GM19023 (cell line): ENCODE results near the gene HNF1B.
"Not testable (repeated sequence)": the region's sequence is repeated elsewhere in the genome, so short reads cannot be mapped to it uniquely, and the experiment has no call there.

Experiments
- ATAC-seq: cut with Tn5 transposase; IDR thresholded peaks from one replicate; pipeline ENCODE4 v1.9.1; 2021; ENCODE audit warnings: mild to moderate bottlenecking, moderate library complexity; ENCODE audit not compliant: unreplicated experiment

Gene HNF1B

DNA sequence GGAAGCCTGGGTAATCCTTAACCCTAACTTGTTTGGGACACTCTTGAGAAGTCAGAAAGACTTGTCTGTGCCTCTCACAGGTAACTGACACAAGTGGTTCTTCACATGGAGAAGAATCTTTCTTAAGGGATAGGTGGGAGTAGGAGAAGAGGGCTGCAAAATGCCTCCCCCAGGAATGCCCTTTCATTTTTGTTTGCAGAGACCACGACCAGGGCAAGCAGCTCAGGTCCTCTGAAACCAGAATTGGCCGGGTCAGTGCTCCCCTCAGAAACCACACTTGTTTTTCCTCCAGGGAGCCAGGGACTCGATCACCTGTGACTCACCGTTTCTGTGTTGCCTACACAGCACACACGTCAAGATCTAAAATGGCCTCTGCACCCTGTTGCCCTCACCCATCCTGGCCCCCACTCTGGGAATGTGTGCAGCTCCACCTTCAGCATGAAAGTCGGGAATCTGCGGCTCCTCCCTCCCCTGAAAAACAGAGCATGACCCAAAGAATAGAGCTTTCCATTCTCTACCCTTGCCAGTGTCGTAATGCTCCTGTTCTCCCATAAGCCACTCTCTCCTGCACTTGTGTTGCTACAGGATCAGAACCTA lies 36.1 kb downstream of the HNF1B start:
- ATAC-seq = no peak

DNA sequence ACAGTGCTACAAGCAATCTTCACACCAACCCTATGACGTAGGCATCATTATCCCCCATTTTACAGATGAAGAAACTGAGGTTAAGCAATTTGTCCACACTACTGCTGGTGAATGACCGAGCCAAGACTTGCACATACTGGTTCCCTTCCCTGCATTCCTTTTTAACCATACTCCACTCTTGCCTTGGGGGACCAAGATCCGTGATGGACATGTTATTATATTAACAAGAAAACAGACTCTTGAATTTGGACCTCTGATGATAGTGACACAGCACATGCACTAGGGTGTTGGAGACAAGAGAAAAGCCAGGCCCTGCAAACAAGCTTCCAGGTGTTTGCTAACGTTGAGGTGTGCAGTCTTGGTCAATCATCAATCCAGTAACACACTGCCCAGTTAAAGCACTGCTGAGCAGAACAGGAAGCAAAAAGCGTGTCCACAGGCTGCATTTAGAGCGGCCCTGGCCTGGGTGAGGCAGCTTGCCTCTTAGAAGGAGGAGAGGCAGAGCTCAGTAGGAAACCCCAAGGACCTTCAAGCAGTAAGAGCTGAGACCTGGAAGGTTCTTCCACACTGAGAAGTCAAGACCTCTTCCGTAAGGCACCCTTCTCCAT lies 36.7 kb downstream of the HNF1B start:
- no peak for ATAC-seq

DNA sequence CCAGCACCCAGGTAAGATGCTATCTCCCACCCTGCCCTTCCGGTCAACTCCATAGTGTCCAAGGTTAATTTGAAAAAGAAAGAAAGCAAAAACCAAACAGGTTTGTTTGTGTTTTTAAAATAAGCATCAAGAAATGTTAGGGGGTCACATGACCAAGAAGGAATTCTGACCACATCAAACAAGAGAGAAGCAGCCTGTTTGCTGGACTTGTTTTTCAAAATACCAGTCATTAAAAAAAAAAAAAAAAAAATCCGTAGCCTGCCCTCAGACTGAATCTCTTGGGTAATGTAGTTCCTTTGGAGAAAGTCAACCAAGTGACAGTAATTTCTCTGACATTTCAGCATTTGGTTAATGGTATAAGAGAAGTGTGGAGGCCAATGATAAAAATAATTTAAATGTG lies 38.4 kb downstream of the HNF1B start:
- ATAC-seq = no peak

DNA sequence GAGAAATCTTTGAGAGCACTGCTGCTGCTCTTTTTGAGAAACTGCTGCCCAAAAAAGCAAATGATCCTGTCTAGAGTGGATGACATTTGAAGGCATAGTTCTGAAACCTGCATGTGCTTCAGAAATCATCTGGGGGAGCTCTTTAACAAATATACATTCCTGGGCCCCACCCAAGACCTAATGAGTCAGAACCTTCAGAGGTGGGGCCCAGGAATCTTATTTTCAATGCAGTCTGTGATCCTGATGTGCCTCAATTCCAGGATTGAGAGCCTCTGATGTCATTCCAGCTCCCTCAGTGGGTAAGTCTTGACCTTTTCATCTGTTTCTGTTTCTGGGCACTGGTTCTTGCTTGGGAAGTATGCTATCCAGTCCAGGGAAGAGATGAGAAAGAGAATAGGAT lies 42.3 kb downstream of the HNF1B start:
- ATAC-seq = no peak

DNA sequence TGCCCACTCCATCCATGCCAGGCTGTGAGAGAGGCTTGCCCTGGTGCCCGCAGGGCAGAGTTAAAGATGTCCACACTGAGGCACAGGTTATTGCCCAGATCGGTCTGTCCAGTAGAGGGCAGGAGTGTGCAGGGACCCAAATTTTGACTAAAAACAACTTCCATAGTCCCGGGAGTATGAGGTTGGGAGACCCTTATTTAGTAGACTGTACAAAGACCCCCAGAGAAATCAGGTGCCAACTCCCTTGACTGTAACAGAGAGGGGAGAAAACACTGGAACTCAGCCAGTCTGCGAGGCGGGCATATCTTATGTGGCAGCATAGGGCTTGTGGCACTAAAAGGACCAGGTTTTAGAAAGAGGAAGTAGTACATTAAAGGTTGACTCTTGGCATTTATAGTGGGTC lies 43.4 kb downstream of the HNF1B start:
- ATAC-seq = no peak

DNA sequence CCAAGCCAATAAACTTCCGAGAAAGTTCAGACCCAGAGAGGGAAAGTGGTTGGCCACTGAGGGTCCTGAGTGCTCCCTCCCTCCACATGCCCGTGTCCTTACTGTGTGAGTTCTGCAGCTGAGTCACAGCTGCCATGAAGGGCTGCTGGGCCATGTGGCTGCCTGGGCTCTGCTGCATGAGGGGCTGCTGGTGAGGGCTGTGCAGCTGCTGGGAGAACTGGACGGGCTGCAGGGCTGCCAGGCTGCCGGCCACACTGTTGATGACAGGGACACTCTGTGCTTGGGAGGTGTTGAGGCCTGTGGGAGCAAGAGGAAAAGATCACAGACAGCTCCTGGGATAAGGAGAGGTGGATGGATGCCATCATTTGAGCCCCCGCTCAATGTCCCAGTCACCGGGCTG lies 44.0 kb downstream of the HNF1B start:
- ATAC-seq = no peak

DNA sequence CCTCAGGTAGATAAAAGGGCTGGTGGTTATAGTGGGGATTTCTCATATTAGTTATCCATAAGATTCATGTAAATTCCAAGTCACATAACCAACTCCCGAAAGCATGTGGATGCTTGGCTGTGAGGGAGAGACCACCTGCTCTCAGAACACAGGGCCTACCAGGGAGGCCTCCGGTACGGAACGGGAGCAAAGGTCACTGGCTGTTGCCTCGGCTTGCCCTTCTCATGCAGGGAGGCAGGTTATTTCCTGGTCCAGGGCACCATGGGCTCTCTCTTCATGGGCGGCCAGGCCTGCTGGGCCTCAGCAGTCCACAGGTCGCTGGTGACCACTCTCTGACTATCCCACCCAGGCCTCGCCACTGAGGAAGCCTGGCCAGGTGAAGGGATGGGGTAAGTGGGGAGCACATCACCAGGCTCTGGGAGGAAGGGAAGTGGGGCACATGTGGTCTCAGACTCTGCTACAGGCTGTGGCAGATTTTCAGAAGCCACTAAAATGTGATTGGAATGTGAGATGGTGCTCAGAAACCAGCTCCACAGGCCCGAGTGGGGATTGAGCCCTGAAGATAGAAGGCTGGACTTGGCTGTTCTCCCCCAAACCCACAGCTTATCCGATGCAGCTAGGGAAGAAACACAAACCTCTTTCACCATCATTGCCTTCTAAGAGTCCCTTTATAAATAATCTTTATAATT lies 45.4 kb downstream of the HNF1B start:
- ATAC-seq = no peak

DNA sequence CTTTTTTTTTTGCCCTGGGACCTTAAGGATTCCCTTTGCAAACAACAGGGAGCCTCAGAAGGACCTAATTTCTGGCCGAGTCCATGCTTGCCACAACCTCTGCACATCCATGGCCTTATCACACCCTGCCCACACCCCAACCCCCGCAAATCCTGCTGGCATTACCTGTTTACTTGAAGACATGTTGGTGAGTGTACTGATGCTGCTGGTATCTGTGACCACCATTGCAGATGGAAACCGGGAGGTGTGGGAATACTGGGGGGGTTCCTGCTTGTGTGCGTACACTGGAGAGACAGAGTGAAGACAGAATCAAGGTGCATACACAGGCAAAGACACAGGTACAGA lies 46.0 kb downstream of the HNF1B start:
- no peak for ATAC-seq

DNA sequence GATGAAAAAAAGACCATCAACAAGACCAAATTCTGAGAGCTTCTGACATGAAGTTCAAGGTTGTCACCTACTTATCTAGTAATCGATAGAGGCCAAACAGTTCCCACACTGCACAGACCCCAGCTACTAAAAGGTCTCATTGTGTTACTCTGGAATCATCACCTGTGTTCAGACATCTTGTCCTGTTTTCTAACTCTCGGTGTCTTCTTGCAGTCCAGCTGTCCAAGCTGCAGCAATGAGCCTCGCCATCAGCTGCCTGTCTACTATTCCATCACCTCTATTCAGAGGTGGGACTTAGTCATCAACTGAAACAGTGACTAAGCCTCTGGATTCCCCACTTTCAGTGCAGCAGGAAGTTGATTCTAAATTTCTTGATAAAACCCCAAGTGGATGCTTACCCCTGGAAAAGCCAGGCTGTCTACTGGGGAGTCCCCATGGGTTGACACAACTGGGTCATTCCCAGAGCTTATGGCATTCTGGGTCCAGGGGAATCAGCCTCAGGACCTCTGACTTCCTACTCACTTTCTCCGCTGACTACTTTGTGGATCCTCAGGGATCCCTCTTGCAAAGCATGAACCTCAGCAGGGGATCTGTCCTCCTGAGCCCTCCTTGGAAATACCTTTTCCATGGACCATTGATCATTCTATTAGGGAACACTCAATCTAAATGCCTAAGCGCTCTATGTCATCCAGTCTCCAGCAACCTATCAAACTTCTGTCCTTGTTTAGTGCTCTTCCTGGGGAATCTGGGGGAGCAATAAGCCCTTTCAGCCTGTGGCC lies 46.5 kb downstream of the HNF1B start:
- no peak for ATAC-seq

DNA sequence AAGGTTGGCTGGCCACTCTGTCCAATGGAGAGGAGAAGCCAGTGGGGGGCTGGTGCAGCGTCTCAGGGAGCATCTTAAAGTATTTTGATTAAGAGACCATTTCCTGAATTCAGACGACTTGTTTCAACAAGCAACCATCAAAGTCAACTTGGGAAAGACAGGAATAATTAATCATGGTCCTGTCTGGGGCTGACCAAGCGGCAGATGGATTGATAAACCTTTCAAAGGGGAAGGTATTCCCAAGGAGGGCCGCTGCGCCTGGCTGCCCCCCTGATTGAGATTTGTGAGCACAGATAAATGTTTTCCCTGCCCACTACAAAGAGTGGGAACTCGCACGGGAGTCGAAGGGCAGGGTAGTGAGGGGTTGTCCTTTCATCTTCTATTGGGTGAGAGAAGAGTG lies 47.5 kb downstream of the HNF1B start:
- ATAC-seq = no peak

DNA sequence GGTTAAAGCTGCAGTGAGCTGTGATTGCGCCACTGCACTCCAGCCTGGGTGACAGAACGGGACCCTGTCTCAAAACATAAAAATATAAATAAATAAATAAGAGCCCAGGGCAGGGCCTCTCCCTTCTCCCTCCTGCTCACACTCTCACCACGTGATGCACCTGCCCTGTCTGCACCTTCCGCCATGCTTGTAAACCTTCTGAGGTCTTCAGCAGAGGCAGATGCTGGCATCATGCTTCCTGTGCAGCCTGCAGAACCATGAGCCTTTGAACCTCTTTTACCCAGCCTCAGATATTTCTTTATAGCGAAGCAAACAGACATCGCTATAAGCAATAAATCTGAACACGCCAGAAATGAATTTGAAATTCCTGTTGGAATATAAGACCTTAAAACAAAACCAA lies 48.5 kb downstream of the HNF1B start:
- no peak for ATAC-seq

DNA sequence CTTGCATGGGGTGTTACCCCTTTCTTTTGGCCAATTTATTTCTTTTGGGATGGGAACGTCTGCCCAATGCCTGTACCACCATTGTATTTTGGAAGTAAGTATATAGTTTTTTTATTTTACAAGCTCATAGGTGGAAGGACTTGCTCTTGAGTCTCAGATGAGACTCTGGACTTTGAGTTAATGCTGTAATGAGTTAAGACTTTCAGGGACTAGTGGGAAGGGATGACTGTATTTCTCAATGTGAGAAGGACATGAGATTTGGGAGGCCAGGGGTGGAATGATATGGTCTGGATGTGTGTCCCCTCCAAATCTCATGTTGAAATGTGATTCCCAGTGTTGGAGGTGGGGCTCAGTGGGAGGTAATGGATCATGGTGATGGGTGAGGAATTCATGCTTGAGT lies 49.1 kb downstream of the HNF1B start:
- ATAC-seq = no peak

DNA sequence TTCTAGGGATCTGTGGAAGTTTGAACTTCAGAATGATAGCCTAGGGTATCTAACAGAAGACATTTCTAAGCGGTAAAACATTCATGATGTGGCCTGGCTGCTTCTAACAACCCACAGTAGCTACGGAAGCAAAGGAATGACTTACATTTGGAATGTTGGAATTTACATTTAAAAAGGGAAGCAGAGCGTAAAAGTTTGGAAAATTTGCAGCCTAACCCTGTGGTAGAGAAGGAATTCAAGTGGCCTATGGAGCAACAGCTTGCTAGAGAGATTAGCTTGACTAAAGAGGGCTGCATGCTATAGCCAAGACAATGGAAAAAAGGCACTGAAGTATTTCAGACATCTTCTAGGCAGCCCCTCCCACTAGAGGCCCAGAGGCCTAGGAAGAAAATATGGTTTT lies 50.1 kb downstream of the HNF1B start:
- no peak for ATAC-seq

DNA sequence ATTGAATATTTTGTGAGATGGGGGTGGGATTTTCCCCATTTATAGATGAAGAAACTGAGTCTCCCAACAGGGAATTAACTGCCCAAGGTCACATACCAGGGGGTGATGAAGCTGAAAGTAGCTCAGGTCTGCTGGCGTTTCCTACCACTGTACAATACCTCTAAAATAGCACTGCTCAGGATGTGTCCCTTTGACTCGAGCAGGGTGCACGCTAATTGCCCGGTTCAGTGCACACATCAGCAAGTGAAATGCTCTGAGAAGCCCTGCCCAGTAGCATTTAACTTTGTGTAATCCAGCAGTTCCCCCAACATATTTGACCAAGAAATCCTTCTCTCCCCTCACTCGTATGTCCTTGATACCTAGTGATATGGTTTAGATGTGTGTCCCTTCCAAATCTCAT lies 51.5 kb downstream of the HNF1B start:
- no peak for ATAC-seq

DNA sequence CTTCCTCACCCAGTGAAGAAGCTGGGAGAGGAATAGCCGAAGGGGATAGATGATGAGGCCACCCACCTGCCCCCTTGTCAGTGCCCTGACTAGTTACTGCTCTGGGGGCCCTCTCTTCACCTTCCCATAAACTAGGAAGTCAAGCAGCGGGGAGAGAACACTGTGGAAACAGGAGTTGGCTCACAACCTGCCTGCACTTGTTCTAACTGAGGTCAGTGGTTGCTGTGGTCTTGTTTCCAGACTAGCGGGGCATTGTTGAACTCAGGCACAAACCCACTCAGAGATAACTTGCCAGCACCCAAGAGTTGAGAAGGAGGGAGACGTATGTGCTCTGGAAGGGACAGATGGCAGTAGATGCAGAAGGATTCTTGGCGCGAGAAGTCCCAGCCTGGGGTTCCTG lies 53.1 kb downstream of the HNF1B start:
- ATAC-seq = no peak

DNA sequence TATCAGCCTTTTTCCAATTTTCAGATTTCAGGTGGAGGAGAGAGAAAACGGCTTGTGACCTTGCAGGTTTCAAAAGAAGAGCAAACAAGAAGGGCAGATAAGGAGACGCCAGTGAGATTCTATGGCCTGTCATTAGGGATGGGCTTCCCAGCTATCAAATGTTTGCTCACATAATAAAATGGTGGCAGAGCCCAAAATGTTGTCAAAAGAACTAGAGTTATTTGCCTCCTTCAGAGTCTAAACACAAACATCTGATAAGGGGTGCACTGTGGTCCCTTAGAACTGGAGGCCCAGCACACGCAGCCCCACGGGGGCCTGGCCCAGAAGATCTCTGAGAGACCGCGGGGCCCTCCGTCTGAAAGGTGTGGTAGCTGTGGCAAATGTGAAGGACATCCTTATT lies 55.5 kb downstream of the HNF1B start:
- ATAC-seq = no peak

DNA sequence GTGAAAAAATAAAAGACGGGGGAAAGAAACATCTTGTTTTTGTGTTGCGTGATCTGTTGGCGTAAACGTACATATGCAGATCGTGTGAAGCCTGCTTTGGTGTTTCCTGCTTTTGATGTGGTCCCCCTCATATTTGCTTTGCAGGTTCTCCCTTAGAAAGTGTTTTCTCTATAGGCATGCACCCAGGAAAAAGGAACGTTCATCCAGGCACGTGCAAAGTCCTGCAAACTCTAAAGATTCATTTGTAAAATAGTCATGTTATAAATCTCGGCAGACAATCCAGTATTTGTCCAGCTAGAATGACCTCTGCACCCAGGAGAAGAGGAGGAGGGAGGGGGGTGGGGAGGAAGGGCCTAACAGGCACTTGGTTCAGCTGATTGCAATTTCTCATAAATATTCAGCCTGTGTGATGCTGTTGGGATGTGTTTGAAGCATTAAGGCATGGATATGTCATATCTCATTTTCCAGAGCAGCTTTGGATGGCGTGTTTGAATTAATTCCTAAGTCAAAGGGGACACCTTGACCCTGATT lies 61.3 kb downstream of the HNF1B start:
- no peak for ATAC-seq

DNA sequence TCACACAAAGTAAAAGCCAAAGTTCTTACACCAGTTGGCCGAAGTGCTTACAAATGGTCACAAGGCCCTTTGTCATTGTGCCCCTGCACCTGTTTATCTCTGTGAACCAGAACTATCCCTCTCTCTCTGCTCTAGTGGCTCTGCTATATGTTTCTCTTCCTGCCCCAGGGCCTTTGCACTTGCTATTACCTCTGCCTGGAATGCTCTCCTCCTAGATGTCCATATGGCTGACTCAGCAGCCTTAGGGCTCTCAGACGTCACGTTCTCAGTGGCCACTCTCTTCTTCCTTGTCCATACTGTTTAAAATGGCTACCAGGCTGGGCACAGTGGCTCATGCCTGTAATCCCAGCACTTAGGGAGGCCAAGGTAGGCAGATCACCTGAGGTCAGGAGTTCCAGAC lies 62.9 kb downstream of the HNF1B start:
- ATAC-seq = no peak

DNA sequence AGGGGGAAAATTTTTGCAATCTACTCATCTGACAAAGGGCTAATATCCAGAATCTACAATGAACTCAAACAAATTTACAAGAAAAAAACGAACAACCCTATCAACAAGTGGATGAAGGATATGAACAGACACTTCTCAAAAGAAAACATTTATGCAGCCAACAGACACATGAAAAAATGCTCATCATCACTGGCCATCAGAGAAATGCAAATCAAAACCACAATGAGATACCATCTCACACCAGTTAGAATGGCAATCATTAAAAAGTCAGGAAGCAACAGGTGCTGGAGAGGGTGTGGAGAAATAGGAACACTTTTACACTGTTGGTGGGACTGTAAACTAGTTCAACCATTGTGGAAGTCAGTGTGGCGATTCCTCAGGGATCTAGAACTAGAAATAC lies 64.9 kb downstream of the HNF1B start:
- not testable (repeated sequence) for ATAC-seq

DNA sequence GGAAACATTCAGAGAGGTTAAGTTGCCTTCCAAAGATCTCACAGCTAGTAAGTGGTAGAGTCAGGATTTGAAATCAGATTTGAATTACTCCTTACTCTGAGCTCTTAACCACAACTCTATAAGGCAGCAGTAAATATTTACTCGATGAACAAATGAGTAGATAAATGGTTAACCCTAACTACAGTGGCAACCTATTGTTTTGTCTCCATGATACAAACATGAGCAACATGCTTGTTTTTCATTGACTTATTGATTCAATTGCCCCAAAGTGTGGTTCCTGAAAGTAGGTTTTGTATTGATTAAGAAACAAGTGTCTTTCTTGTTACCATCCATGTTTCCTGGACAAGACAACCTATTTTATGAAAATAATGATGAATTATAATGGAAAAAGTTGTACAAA lies 66.8 kb downstream of the HNF1B start:
- no peak for ATAC-seq

DNA sequence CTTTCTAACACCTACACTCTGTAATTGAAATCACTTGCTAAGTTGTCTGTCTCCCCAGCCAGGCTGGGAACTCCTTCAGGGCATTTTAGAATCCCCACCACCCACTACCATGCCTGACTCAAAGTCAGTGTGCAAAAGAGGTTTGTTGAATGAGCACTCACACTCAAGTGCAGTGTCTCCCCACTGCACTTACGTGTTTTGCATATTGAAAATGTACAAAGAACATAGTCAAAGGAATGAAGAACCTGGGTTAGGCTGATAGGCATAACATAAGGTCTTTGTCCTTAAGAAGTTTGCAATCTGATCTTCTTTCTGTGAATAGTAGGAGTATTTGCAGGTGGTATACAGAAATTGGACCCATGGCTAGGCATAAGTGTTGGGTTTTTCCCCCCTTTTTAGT lies 67.8 kb downstream of the HNF1B start:
- no peak for ATAC-seq
